Stimulated activated CD8-positive, alpha-beta memory T cell treated with anti-CD3 and anti-CD28 coated beads, Interleukin-7, amount 100 ng/mL, for 4 hours (primary cell): Measurements from ENCODE around the gene SMG1.
A peak's percentile ranks its signal among the peaks of the same experiment; 100 is the strongest.
"Not testable (repeated sequence)": the region's sequence is repeated elsewhere in the genome, so short reads cannot be mapped to it uniquely, and the experiment has no call there.

Experiments used
- DNase-seq, 2 donors: peaks; one replicate each; pipeline ENCODE4 v3.0.0-alpha.2; 2020; ENCODE audit warnings: low read depth in 2 of 2

The SMG1 gene

GRCh38 chr16:18800293-18800692 lies 125.9 kb downstream of the SMG1 start:
- no peak for DNase-seq

DNA sequence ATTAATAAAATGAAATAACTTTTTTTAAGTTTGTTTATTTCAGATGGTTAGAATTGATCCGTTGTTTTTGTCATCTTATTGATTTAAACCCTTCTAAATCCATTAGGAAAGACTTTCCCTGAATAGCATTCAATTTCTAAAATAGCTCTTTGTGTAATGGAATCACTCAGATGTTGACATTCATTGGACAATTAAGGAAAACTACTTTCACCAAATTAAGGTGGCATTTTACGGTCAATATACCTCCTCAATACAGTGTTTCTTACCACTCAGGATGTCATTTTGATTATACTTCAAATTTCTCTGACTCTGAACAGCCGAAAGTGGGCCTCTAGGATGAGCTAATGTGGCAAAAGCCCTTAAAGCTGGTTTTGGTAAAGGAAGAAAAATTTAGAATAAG lies 126.7 kb downstream of the SMG1 start:
- DNase-seq, result no peak

DNA sequence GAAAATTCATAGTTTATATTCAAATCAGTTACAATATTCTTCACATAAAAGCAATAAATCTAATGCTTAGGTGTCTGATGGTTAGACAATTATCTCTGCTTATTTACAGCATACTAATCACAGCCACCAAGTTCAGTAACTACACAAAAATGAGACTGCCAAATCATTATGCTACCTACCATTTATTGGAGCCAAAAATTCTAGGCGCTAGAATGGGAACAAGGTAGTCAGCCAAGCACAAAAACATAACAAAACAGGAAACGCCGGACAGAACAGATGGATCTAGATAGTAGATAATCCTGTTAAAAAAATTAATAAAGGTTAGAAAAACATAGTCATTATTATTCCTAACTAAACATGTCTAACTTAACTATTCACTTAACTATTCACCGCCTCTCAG lies 128.5 kb downstream of the SMG1 start:
- DNase-seq, result no peak

- no peak for DNase-seq
Observed at GRCh38 chr16:18796377-18796776, 129.8 kb downstream of the SMG1 start.

GRCh38 chr16:18792836-18793433 lies 133.3 kb downstream of the SMG1 start:
- no peak for DNase-seq

- peak; percentile 88 to 90 for DNase-seq
Observed at GRCh38 chr16:18789850-18790706, 136.1 kb downstream of the SMG1 start, which contains the start of gene RPS15A. RPS15A (minus strand) TSS chr16:18790334; CDS start chr16:18789113, 1,221 bp downstream.

- no peak for DNase-seq
Observed at GRCh38 chr16:18789515-18789849, 136.7 kb downstream of the SMG1 start.

DNA sequence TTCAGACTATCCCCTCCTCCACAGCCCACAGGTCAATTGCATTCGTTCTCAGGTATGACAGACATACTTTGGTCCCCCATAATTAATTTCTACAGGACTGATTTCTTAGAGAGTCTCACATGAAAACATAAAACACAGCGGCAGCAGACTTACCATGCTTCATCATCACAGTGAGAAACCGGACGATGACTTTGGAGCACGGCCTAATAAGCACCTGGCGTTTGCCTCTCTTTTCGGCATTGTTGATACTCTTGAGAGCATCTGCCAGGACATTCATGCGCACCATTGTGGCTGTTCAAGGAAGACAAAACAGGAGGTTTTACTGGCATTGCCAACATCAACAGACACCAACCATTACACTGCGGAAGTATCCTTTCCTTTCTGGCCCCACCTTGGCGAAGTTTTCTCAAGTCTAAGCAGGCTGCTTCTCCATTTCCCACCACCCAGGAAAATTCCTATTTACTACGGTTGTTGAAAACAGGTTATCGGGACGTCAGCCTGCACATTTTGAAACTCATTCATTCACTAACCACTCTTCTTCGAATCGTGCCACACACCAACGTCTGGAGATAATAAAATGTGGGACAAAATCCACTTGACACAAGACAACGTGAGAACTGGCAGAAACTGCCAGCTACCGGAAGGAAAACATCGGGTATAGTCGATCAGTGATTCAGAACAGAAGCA lies 137.2 kb downstream of the SMG1 start:
- no peak for DNase-seq

DNA sequence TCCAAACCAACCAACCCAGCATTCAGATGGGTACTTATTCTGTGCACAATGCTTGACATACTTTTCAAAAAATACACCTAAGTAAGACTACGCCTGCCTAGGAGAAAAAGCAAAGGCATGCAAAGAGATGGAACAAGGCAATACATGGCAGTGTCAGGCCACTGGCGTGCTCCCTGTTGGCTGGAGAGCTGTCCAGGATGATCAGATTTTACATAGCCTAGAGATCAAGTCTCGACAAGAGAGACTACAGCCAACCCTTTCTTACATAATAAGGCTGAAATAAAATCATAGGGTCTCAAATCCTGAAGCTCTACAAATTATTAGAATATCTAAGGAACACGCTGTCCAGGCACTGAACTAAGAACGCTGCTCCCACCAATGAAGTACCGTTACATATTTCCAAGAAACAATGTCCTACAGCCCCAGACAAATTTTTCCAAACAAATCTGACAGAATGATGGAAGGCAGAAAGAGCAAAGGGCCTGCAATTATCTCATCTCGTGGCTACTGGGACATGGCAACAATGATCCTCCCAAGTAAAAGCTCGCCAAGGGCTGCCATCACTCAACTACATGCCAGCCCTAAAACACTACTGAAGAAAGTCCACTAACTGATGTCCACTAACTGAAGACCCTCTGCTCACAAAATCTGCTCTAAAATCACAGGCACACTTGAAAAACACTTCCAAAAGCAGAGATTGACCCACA lies 141.1 kb downstream of the SMG1 start:
- no peak for DNase-seq

DNA sequence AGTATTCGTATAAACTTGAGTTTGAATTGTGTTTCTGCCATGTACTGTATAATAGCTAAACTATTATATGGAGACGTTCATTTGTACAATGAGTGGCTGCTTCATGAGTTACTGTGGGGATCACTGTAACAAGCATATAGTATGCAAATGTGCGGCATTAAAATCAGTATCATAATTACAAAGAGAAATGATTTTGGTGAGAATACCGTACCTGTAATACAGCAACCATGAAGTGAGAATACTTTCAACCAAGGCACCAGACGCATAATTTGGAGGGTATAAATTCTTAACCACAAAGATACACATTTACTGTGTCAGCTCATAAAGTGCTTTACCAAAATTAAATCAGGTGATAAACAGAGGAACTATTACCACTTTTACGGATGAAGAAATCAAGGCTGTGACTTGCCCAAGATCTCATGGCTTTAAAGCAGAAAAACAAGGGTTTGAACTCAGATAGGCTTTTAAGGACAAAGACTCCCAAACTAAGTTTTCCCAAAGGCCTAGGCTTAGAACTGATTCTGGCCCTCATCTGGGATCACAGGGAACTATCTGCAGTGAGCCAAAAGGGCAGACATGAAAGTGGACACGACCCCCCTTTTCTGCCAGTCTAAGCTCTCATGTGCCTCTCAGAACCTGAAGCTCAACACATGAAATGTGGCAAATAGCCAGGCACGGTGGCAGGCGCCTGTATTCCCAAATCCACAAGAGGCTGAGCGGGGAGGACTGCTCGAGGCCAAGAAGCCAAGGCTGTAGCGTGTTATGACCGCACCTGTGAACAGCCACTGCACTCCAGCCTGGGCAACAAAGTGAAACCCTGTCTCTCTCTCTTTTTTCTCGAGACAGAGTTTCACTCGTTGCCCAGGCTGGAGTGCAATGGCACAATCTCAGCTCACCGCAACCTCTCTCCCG lies 142.5 kb downstream of the SMG1 start:
- DNase-seq, result no peak

- no peak for DNase-seq
Observed at GRCh38 chr16:18782697-18783429, 143.3 kb downstream of the SMG1 start.

- DNase-seq, result not testable (repeated sequence)
Observed at GRCh38 chr16:18781232-18781631, 145.0 kb downstream of the SMG1 start.

- not testable (repeated sequence) for DNase-seq
Observed at GRCh38 chr16:18780460-18781026, 145.7 kb downstream of the SMG1 start.

GRCh38 chr16:18777664-18778063 lies 148.5 kb downstream of the SMG1 start:
- DNase-seq, result not testable (repeated sequence)

GRCh38 chr16:18776334-18776733 lies 149.9 kb downstream of the SMG1 start:
- DNase-seq, result not testable (repeated sequence)

DNA sequence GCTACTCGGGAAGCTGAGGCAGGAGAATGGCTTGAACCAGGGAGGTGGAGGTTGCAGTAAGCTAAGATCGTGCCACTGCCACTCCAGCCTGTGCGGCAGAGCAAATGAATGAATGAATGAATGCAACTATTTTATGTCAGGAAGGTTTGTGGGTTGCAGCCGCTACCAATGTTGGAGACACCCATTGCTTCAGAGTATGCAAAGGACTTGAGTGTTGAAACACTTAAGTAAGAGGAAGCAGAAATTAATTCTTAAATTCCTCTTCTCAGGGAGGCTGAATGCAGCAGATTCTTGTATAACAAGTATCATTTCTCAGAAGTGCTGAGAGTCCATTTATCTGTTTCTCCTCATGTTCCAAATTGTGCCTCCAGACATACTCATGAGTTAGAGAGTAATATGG lies 151.6 kb downstream of the SMG1 start:
- not testable (repeated sequence) for DNase-seq

DNA sequence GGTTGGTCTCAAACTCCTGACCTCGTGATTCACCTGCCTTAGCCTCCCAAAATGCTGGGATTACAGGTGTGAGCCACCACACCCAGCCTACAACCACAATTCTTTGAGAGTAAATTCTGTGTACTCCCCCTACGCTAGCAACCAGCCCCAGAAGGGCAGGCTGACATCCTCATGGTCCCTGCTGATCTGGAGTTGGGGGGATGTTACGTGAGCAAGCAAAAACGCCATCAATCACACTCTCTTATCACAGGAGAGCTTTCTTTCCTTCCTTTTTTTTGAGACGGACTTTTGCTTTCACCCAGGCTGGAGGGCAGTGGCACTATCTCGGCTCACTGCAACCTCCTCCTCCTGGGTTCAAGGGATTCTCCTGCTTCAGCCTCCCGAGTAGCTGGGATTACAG lies 154.0 kb downstream of the SMG1 start:
- DNase-seq, result not testable (repeated sequence)

- DNase-seq, result not testable (repeated sequence)
Observed at GRCh38 chr16:18770336-18770962, 155.8 kb downstream of the SMG1 start.

- DNase-seq, result not testable (repeated sequence)
Observed at GRCh38 chr16:18767217-18767616, 159.0 kb downstream of the SMG1 start.
